CD4-positive, alpha-beta T cell (primary cell): ENCODE measurements around the gene LENG1. TPM values are rescaled to one million over a fixed set of nuclear protein-coding genes. Genes with fewer than 3 reads are reported as not detected.
A peak's percentile ranks its signal among the peaks of the same experiment; 100 is the strongest.

Experiments
- ATAC-seq: fragments of 200-7000 bp; cut with Tn5 transposase; one replicate; pipeline ENCODE4 v1.10.0; 2022; ENCODE audit warnings: mild to moderate bottlenecking; ENCODE audit not compliant: poor library complexity
- CTCF ChIA-PET: fragments of 350-600 bp; sonication (Branson Sonifier 250); formaldehyde crosslinking; loops from one replicate; lab custom pipeline; 2021; ENCODE audit warnings: antibody characterized with exemption, inconsistent platforms; lab: Charles Lee
- POLR2A ChIA-PET: fragments of 350-600 bp; sonication (Branson Sonifier 250); formaldehyde crosslinking; loops from one replicate; lab custom pipeline; 2021; ENCODE audit warnings: antibody characterized with exemption, inconsistent platforms; lab: Charles Lee
- DNase-seq, 14 experiments: peaks; one replicate each; pipeline ENCODE4 v3.0.0-alpha.2; 2013 to 2020; ENCODE audit warnings: mixed read lengths in 2 of 14
- H3K27ac ChIP-seq, 2 donors: one replicate each; pipeline versions ENCODE4 v1.5.1 to v1.7.0; 2013; ENCODE audit warnings: low read length in 2 of 2, low read depth in 1 of 2, mild to moderate bottlenecking in 1 of 2
- H3K27me3 ChIP-seq, 2 experiments: 1 replicate in 1 of 2; 2 replicates in 1 of 2; pipeline versions ENCODE4 v1.6.1 to v1.7.0; 2013; ENCODE audit warnings: low read length in 2 of 2, control low read depth in 1 of 2, mild to moderate bottlenecking in 1 of 2, moderate library complexity in 1 of 2; ENCODE audit not compliant: insufficient read depth in 2 of 2, control insufficient read depth in 1 of 2
- H3K36me3 ChIP-seq: one replicate; pipeline ENCODE4 v1.6.1; 2013; ENCODE audit warnings: low read length, control low read depth; ENCODE audit not compliant: insufficient read depth
- H3K4me1 ChIP-seq: one replicate; pipeline ENCODE4 v1.6.1; 2013; ENCODE audit warnings: low read length, control low read depth; ENCODE audit not compliant: insufficient read depth
- H3K4me3 ChIP-seq: one replicate; pipeline ENCODE4 v1.5.1; 2013; ENCODE audit warnings: mild to moderate bottlenecking, low read length, moderate library complexity
- H3K9me3 ChIP-seq, 2 experiments: 1 replicate in 1 of 2; 2 replicates in 1 of 2; pipeline versions ENCODE4 v1.6.1 to v1.7.0; 2013; ENCODE audit warnings: low read length in 2 of 2, mild to moderate bottlenecking in 2 of 2, control low read depth in 1 of 2, moderate library complexity in 1 of 2; ENCODE audit not compliant: control insufficient read depth in 1 of 2, insufficient read depth in 1 of 2
- H3K27ac Mint-ChIP-seq: one replicate; pipeline ENCODE4 v1.8.0; 2020; ENCODE audit warnings: mixed read lengths
- H3K27me3 Mint-ChIP-seq: one replicate; pipeline ENCODE4 v1.8.0; 2021; ENCODE audit warnings: mixed read lengths
- H3K36me3 Mint-ChIP-seq: one replicate; pipeline ENCODE4 v1.8.0; 2021; ENCODE audit warnings: low read depth, mixed read lengths
- H3K4me1 Mint-ChIP-seq: one replicate; pipeline ENCODE4 v1.8.0; 2021; ENCODE audit warnings: low read depth, mixed read lengths
- H3K4me3 Mint-ChIP-seq: one replicate; pipeline ENCODE4 v1.8.0; 2020; ENCODE audit warnings: mild to moderate bottlenecking, mixed read lengths
- H3K9me3 Mint-ChIP-seq: one replicate; pipeline ENCODE4 v1.8.0; 2020; ENCODE audit warnings: mixed read lengths
- CTCF ChIP-seq: fragments of 200-600 bp; IDR thresholded peaks from one replicate; pipeline ENCODE4 v1.8.0; 2022; ENCODE audit warnings: antibody characterized with exemption, mild to moderate bottlenecking
- intact Hi-C, 2 experiments: fragments of 100-400 bp; cut with DNase I in 1 of 2; cut with micrococcal nuclease in 1 of 2; formaldehyde crosslinking; loops; one replicate each; pipeline versions ENCODE4 v1.15.1 to v1.9.0; 2023 to 2025; cut with DNase I, micrococcal nuclease
- total RNA-seq, 174 experiments: library from RNA in 2 of 174; stranded (reverse) in 2 of 174; gene quantifications; one replicate each; pipeline ENCODE4 v1.2.3 and lab custom pipeline; 2021 to 2026

LENG1 gene
- total RNA-seq, 2 experiments from 2014 or later, result 14.4 to 16.0 TPM

GRCh38 chr19:54141356-54141755 is 18.2 kb downstream of the LENG1 start:
- ATAC-seq (no peak), DNase-seq (no peak)
- Histone ChIP-seq H3K4me3 (no peak overlapping the region), H3K4me1 (peaks cover 37% of the 10 kb centered on the region), H3K27me3 (no peaks in the 10 kb centered on the region), H3K36me3 (peaks cover 68% of the 10 kb centered on the region), H3K27ac (no peak overlapping the region), H3K9me3 (no peaks in the 10 kb centered on the region)
- H3K27ac Mint-ChIP-seq, result no peak overlapping the region
- H3K27me3 Mint-ChIP-seq, result no peaks in the 10 kb centered on the region
- peaks cover 61% of the 10 kb centered on the region for H3K36me3 Mint-ChIP-seq
- H3K9me3 Mint-ChIP-seq, result no peaks in the 10 kb centered on the region
- TF ChIP-seq CTCF, result no peak
- H3K4me1 Mint-ChIP-seq, result peaks cover 42% of the 10 kb centered on the region
- intact Hi-C loops, result no loop called here
- no peak overlapping the region for H3K4me3 Mint-ChIP-seq
- ChIA-PET POLR2A (interaction anchor here (1.0 to 2.0 kb wide), 2 partner anchors 18 to 48 kb away, joined by 4 to 6 read pairs; partner anchors contain the start of genes LENG1 and MBOAT7), CTCF (no interaction called here)

GRCh38 chr19:54138489-54139256 is 20.8 kb downstream of the LENG1 start:
- peak overlapping the region; percentile 79 for H3K27ac Mint-ChIP-seq
- H3K4me3 Mint-ChIP-seq, result peak overlapping the region; percentile 92
- Histone ChIP-seq H3K4me3 (peak overlapping the region; percentile 69), H3K36me3 (peaks cover 42% of the 10 kb centered on the region), H3K4me1 (peaks cover 44% of the 10 kb centered on the region), H3K9me3 (peaks cover 0 to 2% of the 10 kb centered on the region in 2 experiments), H3K27me3 (no peaks in the 10 kb centered on the region), H3K27ac (peak overlapping the region; percentile 52 to 92)
- intact Hi-C loops, result loop anchor here in 1 of 2 experiments (1.0 to 5.0 kb wide), 2 partner anchors 19 to 36 kb away; partner anchors contain the start of genes NDUFA3 and OSCAR
- POLR2A ChIA-PET, result interaction anchor here (0.8 to 6.0 kb wide), 6 partner anchors 9 to 1516 kb away, joined by 3 to 151 read pairs (median 67); partner anchors contain the start of genes LENG1, MBOAT7, PRPF31 and TFPT
- ATAC-seq (no peak), DNase-seq (peak in 2 of 14 experiments; percentile 16 to 32)
- TF ChIP-seq CTCF, result no peak
- peaks cover 48% of the 10 kb centered on the region for H3K4me1 Mint-ChIP-seq
- H3K27me3 Mint-ChIP-seq, result no peaks in the 10 kb centered on the region
- H3K9me3 Mint-ChIP-seq, result no peaks in the 10 kb centered on the region
- peaks cover 38% of the 10 kb centered on the region for H3K36me3 Mint-ChIP-seq
- CTCF ChIA-PET, result interaction anchor here (3.0 kb wide), 1 partner anchor 21 kb away, joined by 15 read pairs; the partner anchor contains the start of gene LENG1

- Histone ChIP-seq H3K27me3 (no peaks in the 10 kb centered on the region), H3K36me3 (peaks cover 34% of the 10 kb centered on the region), H3K4me1 (peaks cover 48% of the 10 kb centered on the region), H3K27ac (peak within 1 kb of the TSS; percentile 82 to 92), H3K9me3 (peaks cover 0 to 7% of the 10 kb centered on the region in 2 experiments), H3K4me3 (peak within 1 kb of the TSS; percentile 69)
- DNase-seq (peak in 7 of 14 experiments; percentile 25 to 71 (median 39)), ATAC-seq (no peak)
- intact Hi-C loops, result loop anchor here (1.0 to 5.0 kb wide), 4 partner anchors 21 to 52 kb away; partner anchors contain the start of genes LENG1 (in 1 of the 2), NDUFA3 (in 1 of the 2), OSCAR (in 1 of the 2) and PRPF31 (in 1 of the 2)
- ChIA-PET POLR2A (interaction anchor here (1.0 to 6.0 kb wide), 28 partner anchors 10 to 1983 kb away, joined by 3 to 151 read pairs (median 6); partner anchors contain the start of genes HSPBP1, LENG1, LENG8 and LENG9), CTCF (interaction anchor here (1.0 to 3.0 kb wide), 4 partner anchors 21 to 52 kb away, joined by 4 to 15 read pairs (median 5); partner anchors contain the start of genes LENG1, MBOAT7, PRPF31 and TFPT)
- Mint-ChIP-seq H3K27ac (peak within 1 kb of the TSS; percentile 79), H3K36me3 (peaks cover 30% of the 10 kb centered on the region), H3K4me1 (peaks cover 48% of the 10 kb centered on the region), H3K9me3 (no peaks in the 10 kb centered on the region), H3K27me3 (no peaks in the 10 kb centered on the region), H3K4me3 (peak within 1 kb of the TSS; percentile 92)
- TF ChIP-seq CTCF, result no peak
Measured at GRCh38 chr19:54137699-54138488, 21.6 kb downstream of the LENG1 start, which contains the start of gene CNOT3. CNOT3 (plus strand) TSS chr19:54137762; CDS start chr19:54142979, 5,217 bp downstream.
